ENCODE results near the gene AQP12A. TPM values are rescaled to one million over a fixed set of nuclear protein-coding genes. Genes with fewer than 3 reads are reported as not detected.

AQP12A gene
- total and polyA plus RNA-seq, 9 of the 15 experiments (the other 6 are each of a cell fraction or from before 2014, with no cell fraction given): not detected

GRCh38 chr2:240703417-240704341 is 12.0 kb downstream of the AQP12A start:
- no peaks in the 10 kb centered on the region for H3K79me2 ChIP-seq (ENCODE audit: control insufficient read depth, insufficient read depth, low read length)
- ATAC-seq: no peak
- intact Hi-C loops (cut with micrococcal nuclease): loop anchor here (10.0 kb wide), 1 partner anchor 189 kb away; no protein-coding TSS in a partner anchor
- no peaks in the 10 kb centered on the region for H3K4me1 ChIP-seq (replicated peaks in 1 of 2; ENCODE audit: control insufficient read depth in 2 of 2, insufficient read depth in 2 of 2, low read length in 2 of 2)
- in situ Hi-C loops (cut with MboI): no loop called here
- no peaks in the 10 kb centered on the region for H4K20me1 ChIP-seq (replicated peaks; ENCODE audit: control insufficient read depth, insufficient read depth, low read length)
- no peaks in the 10 kb centered on the region for H3K9me3 ChIP-seq (replicated peaks; ENCODE audit: control insufficient read depth, insufficient read depth, low read depth, low read length)
- TF ChIP-seq NCOA4 (IDR thresholded peaks at IDR 0.05; ENCODE audit: partially characterized antibody): no peak
- TF ChIP-seq ZNF764 (CRISPR knock-in tag; IDR thresholded peaks at IDR 0.05; ENCODE audit: low read depth): no peak
- TF ChIP-seq VEZF1 (CRISPR knock-in tag; IDR thresholded peaks at IDR 0.05): no peak
- no peak for TF ChIP-seq NFATC3 (IDR thresholded peaks at IDR 0.05)
- TF ChIP-seq JUN (IDR thresholded peaks at IDR 0.05; ENCODE audit: borderline replicate concordance, low read depth, low read length): no peak
- TF ChIP-seq JUN (CRISPR knock-in tag; IDR thresholded peaks at IDR 0.05; ENCODE audit: borderline replicate concordance): no peak
- no peak for TF ChIP-seq ZNF12 (CRISPR knock-in tag; IDR thresholded peaks at IDR 0.05)
- TF ChIP-seq CHD1 (IDR thresholded peaks at IDR 0.05; ENCODE audit: low read length): no peak
- TF ChIP-seq TEAD4 (IDR thresholded peaks at IDR 0.05; ENCODE audit: low read length): no peak
- no peak for TF ChIP-seq TEAD4 (CRISPR knock-in tag; IDR thresholded peaks at IDR 0.05; ENCODE audit: borderline replicate concordance)
- no peak for TF ChIP-seq KLF1 (tag; IDR thresholded peaks at IDR 0.05)
- TF ChIP-seq NRF1 (conservative IDR thresholded peaks at IDR 0.05 in 1 of 2, IDR thresholded peaks at IDR 0.05 in 1 of 2): no peak
- TF ChIP-seq HNRNPLL (IDR thresholded peaks at IDR 0.05; ENCODE audit: low read depth, low read length, poor library complexity, severe bottlenecking): no peak
- TF ChIP-seq ZNF217 (CRISPR knock-in tag; IDR thresholded peaks at IDR 0.05): no peak
- TF ChIP-seq IRF2 (CRISPR knock-in tag; IDR thresholded peaks at IDR 0.05): no peak
- TF ChIP-seq TFE3 (CRISPR knock-in tag; IDR thresholded peaks at IDR 0.05): no peak
- no peak for TF ChIP-seq ZNF785 (CRISPR knock-in tag; IDR thresholded peaks at IDR 0.05)
- TF ChIP-seq MEIS2 (IDR thresholded peaks at IDR 0.05; ENCODE audit: partially characterized antibody): no peak
- TF ChIP-seq JUND (IDR thresholded peaks at IDR 0.05; ENCODE audit: borderline replicate concordance, low read depth, low read length): no peak
- no peak for TF ChIP-seq JUND (tag; IDR thresholded peaks at IDR 0.05; ENCODE audit: borderline replicate concordance, low read depth, low read length)
- TF ChIP-seq ZNF239 (CRISPR knock-in tag; IDR thresholded peaks at IDR 0.05): no peak
- POLR2A ChIA-PET: no interaction called here
- peaks cover 5 to 52% of the 10 kb centered on the region in 2 experiments; a peak in 4 of 5 replicates for H3K27me3 ChIP-seq (ENCODE audit: control insufficient read depth in 2 of 2, insufficient read depth in 2 of 2, low read length in 2 of 2)
- H3K4me3 ChIP-seq: no peak overlapping the region
- no peak overlapping the region for H3K4me2 ChIP-seq (ENCODE audit: insufficient read depth, low read length)
- no peaks in the 10 kb centered on the region for H3K36me3 ChIP-seq (ENCODE audit: control insufficient read depth, insufficient read depth, low read length)
- H3K9me1 ChIP-seq (ENCODE audit: control insufficient read depth, insufficient read depth, low read length): no peaks in the 10 kb centered on the region
- H3K9ac ChIP-seq (ENCODE audit: insufficient read depth in 1 of 2, low read depth in 2 of 2, low read length in 2 of 2): no peak overlapping the region
- 0% methylated on average over 3 of the region's 18 CpGs for WGBS (ENCODE audit: insufficient coverage, low coverage, missing lambda C conversion rate)
- no peak overlapping the region for H2AFZ ChIP-seq (ENCODE audit: low read depth, low read length)
- no peak for FAIRE-seq
- CTCF ChIA-PET (ENCODE audit: low intra/inter-chr PET ratio): no interaction called here
- DNase-seq (ENCODE audit: extremely low read depth in 1 of 4, low spot score in 3 of 4): no peak
- no TSS peak for BruUV-seq (replicated peaks)
- no peak overlapping the region for H3K27ac ChIP-seq (ENCODE audit: extremely low read depth, low read depth, low read length)
